MM.1S (cell line): ENCODE results near the gene CCR3.
A peak's percentile ranks its signal among the peaks of the same experiment; 100 is the strongest.

Experiments
- DNase-seq: peaks from one replicate; pipeline ENCODE4 v3.0.0-alpha.2; 2015
- H2AFZ ChIP-seq: fragments of 300-600 bp; sonication (generic); 2 replicates; pipeline ENCODE4 v1.6.0; 2016; ENCODE audit warnings: antibody characterized with exemption, low read length
- H3F3A ChIP-seq: fragments of 300-600 bp; sonication (generic); 2 replicates; pipeline ENCODE4 v1.6.1; 2016; ENCODE audit warnings: mild to moderate bottlenecking, antibody characterized with exemption, low read length, moderate library complexity, mixed read lengths; ENCODE audit not compliant: insufficient read depth
- H3K27ac ChIP-seq: fragments of 300-600 bp; sonication (generic); 2 replicates; pipeline ENCODE4 v1.5.1; 2016; ENCODE audit warnings: mild to moderate bottlenecking, low read length
- H3K27me3 ChIP-seq: fragments of 300-600 bp; sonication (generic); replicated peaks from 2 replicates; pipeline ENCODE4 v1.6.0; 2016; ENCODE audit warnings: low read length; ENCODE audit not compliant: insufficient read depth
- H3K36me3 ChIP-seq: fragments of 300-600 bp; sonication (generic); replicated peaks from 2 replicates; pipeline ENCODE4 v1.6.1; 2016; ENCODE audit warnings: mild to moderate bottlenecking, low read length, mixed read lengths; ENCODE audit not compliant: insufficient read depth
- H3K4me1 ChIP-seq: fragments of 300-600 bp; sonication (generic); 2 replicates; pipeline ENCODE4 v1.6.1; 2016; ENCODE audit warnings: low read length, mixed read lengths
- H3K4me2 ChIP-seq: fragments of 300-600 bp; sonication (generic); 2 replicates; pipeline ENCODE4 v1.6.0; 2016; ENCODE audit warnings: low read depth, low read length
- H3K4me3 ChIP-seq: fragments of 300-600 bp; sonication (generic); 2 replicates; pipeline ENCODE4 v1.5.1; 2016; ENCODE audit warnings: low read length, mixed read lengths
- H3K79me2 ChIP-seq: fragments of 300-600 bp; sonication (generic); 2 replicates; pipeline ENCODE4 v1.6.1; 2016; ENCODE audit warnings: mixed run types, low read length, mixed read lengths
- H3K9ac ChIP-seq: fragments of 300-600 bp; sonication (generic); 2 replicates; pipeline ENCODE4 v1.6.1; 2016; ENCODE audit warnings: low read length, mixed read lengths
- H3K9me2 ChIP-seq: fragments of 300-600 bp; sonication (generic); replicated peaks from 2 replicates; pipeline ENCODE4 v1.6.1; 2016; ENCODE audit warnings: mild to moderate bottlenecking, low read length, mixed read lengths; ENCODE audit not compliant: insufficient read depth
- H3K9me3 ChIP-seq: fragments of 300-600 bp; sonication (generic); replicated peaks from 2 replicates; pipeline ENCODE4 v1.6.1; 2016; ENCODE audit warnings: mild to moderate bottlenecking, low read length, mixed read lengths; ENCODE audit not compliant: insufficient read depth
- H4K20me1 ChIP-seq: fragments of 300-600 bp; sonication (generic); 2 replicates; pipeline ENCODE4 v1.6.1; 2016; ENCODE audit warnings: mild to moderate bottlenecking, low read length, moderate library complexity, mixed read lengths; ENCODE audit not compliant: insufficient read depth
- CTCF ChIP-seq: fragments of 300-600 bp; sonication (generic); IDR thresholded peaks from 2 replicates; pipeline ENCODE4 v1.5.1; 2016; ENCODE audit warnings: antibody characterized with exemption, low read length, mixed read lengths
- EZH2 ChIP-seq: fragments of 300-600 bp; sonication (generic); optimal IDR thresholded peaks from 2 replicates; pipeline ENCODE3; 2017; ENCODE audit warnings: low read depth, mild to moderate bottlenecking, antibody characterized with exemption, low read length, mixed read lengths
- EZH2phosphoT487 ChIP-seq: fragments of 300-600 bp; sonication (generic); IDR thresholded peaks from 2 replicates; pipeline ENCODE4 v1.6.1; 2018; ENCODE audit warnings: antibody characterized with exemption, low read length

CCR3 gene

GRCh38 chr3:46242120-46242519, at the start of gene CCR3:
TSS of gene CCR3 (plus strand) at chr3:46242460. CDS start at chr3:46265159, 22,699 bp downstream.
- Histone ChIP-seq H3K27ac (peak within 1 kb of the TSS; percentile 27; the same call in 1 of the 2 replicates), H3K36me3 (no peaks in the 10 kb centered on the region), H3K9me3 (no peaks in the 10 kb centered on the region), H3K4me1 (peaks cover 21% of the 10 kb centered on the region), H4K20me1 (no peaks in the 10 kb centered on the region), H3F3A (no peaks in the 10 kb centered on the region), H2AFZ (peak within 1 kb of the TSS; percentile 53; the same call in 1 of the 2 replicates), H3K4me3 (no peak within 1 kb of the TSS), H3K9me2 (no peaks in the 10 kb centered on the region), H3K27me3 (no peaks in the 10 kb centered on the region), H3K79me2 (no peaks in the 10 kb centered on the region), H3K9ac (no peak within 1 kb of the TSS; the same call in 1 of the 2 replicates), H3K4me2 (peak within 1 kb of the TSS; percentile 19)
- TF ChIP-seq EZH2phosphoT487 (no peak), CTCF (no peak), EZH2 (no peak)
- peak; percentile 19 for DNase-seq

GRCh38 chr3:46192939-46193338, 49.3 kb upstream of the CCR3 start:
- peaks cover 30% of the 10 kb centered on the region for H3K4me1 ChIP-seq
- no peak overlapping the region for H3K4me2 ChIP-seq
- no peak overlapping the region for H3K9ac ChIP-seq
- no peaks in the 10 kb centered on the region for H3K79me2 ChIP-seq
- H3K36me3 ChIP-seq, result no peaks in the 10 kb centered on the region
- H4K20me1 ChIP-seq, result no peaks in the 10 kb centered on the region
- no peaks in the 10 kb centered on the region for H3K9me3 ChIP-seq
- H3K27me3 ChIP-seq, result no peaks in the 10 kb centered on the region
- H3F3A ChIP-seq, result peaks cover 4% of the 10 kb centered on the region
- no peak for DNase-seq
- TF ChIP-seq EZH2, result no peak
- TF ChIP-seq CTCF, result no peak
- TF ChIP-seq EZH2phosphoT487, result no peak
- H3K27ac ChIP-seq, result no peak overlapping the region
- no peak overlapping the region for H3K4me3 ChIP-seq
- H3K9me2 ChIP-seq, result no peaks in the 10 kb centered on the region
- H2AFZ ChIP-seq, result no peak overlapping the region

- H3K4me3 ChIP-seq, result no peak overlapping the region
- H3K27me3 ChIP-seq, result no peaks in the 10 kb centered on the region
- H3K4me1 ChIP-seq, result peaks cover 25% of the 10 kb centered on the region
- H3K9ac ChIP-seq, result no peak overlapping the region
- H3K27ac ChIP-seq, result no peak overlapping the region
- H3K9me3 ChIP-seq, result no peaks in the 10 kb centered on the region
- DNase-seq, result no peak
- no peak overlapping the region for H3K4me2 ChIP-seq
- H3K79me2 ChIP-seq, result no peaks in the 10 kb centered on the region
- no peak for TF ChIP-seq EZH2phosphoT487
- TF ChIP-seq CTCF, result no peak
- TF ChIP-seq EZH2, result no peak
- H2AFZ ChIP-seq, result no peak overlapping the region
- no peaks in the 10 kb centered on the region for H3K9me2 ChIP-seq
- no peaks in the 10 kb centered on the region; the same call in none of the 2 replicates for H3F3A ChIP-seq
- H4K20me1 ChIP-seq, result no peaks in the 10 kb centered on the region
- no peaks in the 10 kb centered on the region for H3K36me3 ChIP-seq
These were observed 48.8 kb upstream of the CCR3 start for GRCh38 chr3:46193436-46193835.
